IPS-18c (cell line): ENCODE results near the gene RAD23A.
A peak's percentile ranks its signal among the peaks of the same experiment; 100 is the strongest.
"Not testable (repeated sequence)": the region's sequence is repeated elsewhere in the genome, so short reads cannot be mapped to it uniquely, and the experiment has no call there.

ENCODE experiments used
- H3K4me3 ChIP-seq: 2 replicates; pipeline ENCODE4 v1.7.0; 2013; ENCODE audit warnings: low read depth, mild to moderate bottlenecking, low read length, moderate library complexity; ENCODE audit not compliant: insufficient read depth
- H3K9me3 ChIP-seq: one replicate; pipeline ENCODE4 v1.6.1; 2013; ENCODE audit warnings: mild to moderate bottlenecking, low read length, moderate library complexity; ENCODE audit not compliant: control insufficient read depth, insufficient read depth

RAD23A gene

DNA sequence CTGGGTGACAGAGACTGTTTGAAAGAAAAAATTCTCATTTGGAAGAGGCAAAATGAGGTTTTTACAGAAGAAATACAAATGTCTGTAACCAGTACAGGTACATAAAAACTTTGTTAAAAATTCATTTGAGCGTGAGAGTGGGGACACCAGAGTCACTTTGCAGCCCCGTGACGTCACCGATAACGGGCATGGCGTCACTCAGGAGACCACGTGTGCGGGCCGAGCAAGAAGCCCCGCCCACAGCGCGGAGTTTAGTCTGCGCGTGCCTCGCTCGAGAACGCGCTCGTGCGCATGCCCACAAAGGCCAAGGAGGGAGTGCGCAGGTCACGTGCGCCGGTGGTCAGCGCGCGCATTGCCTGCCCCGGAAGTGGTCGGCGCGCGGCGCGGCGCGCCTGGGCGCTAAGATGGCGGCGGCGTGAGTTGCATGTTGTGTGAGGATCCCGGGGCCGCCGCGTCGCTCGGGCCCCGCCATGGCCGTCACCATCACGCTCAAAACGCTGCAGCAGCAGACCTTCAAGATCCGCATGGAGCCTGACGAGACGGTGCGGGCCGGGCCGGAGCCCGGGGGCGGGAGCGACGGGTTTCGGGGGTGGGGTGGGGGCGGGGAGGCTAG lies at the start of gene RAD23A:
TSS of gene RAD23A (plus strand) at position 384 of the 613 bp plus-strand sequence. CDS start at position 471, 87 bp downstream.
- peak within 1 kb of the TSS; percentile 96 for H3K4me3 ChIP-seq
- no peaks in the 10 kb centered on the region for H3K9me3 ChIP-seq

DNA sequence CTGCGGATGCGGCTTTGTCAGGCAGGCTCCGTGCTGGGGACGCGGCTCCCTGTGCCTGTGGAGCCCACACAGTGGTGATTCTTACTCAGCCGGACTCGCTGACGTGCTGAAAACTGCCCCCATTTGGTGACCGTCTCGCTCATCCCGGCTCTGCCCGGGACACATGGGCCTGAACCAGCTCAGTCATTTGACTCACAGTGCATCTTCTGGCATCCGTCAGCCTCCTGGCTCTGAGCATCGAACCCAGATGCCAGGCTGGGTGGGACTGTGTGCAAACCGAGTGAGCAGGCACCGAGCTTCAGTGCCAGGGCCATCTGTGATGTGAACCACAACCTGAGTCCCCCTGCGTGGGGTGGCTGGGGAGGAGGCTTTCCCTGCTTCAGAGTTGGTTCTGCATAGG lies 49.2 kb upstream of the RAD23A start:
- no peaks in the 10 kb centered on the region for H3K9me3 ChIP-seq
- H3K4me3 ChIP-seq: no peak overlapping the region

DNA sequence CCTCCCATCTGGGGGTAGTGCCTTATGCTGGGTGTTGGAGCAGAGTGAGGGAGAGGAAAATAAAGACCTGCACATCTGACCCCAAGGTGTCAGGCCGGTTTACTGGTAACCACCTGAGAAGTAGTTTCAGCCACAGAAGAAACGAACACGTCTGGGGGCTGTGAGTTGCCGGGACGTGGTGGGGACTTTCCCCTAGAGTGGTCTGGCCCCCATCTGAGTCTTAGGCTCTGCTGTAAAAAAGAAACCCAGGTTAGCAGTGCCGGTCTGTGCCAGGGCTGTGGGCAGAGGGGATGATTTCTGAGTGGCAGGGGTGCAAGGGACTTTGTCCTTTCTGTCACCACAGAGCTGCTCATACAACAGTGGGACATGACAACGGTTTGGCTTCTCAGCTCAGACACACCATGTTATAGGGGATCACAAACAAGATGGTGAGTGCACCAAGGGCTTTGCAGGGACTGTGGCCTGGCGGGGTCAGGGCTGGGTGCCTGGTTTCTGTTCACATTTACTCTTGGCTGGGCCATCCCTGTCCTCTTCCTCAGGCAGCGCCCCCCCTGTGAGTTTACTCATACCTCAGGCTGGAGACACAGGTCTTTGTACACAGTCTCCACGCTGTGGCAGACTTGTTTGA lies 45.7 kb upstream of the RAD23A start:
- H3K9me3 ChIP-seq: no peaks in the 10 kb centered on the region
- H3K4me3 ChIP-seq: no peak overlapping the region

DNA sequence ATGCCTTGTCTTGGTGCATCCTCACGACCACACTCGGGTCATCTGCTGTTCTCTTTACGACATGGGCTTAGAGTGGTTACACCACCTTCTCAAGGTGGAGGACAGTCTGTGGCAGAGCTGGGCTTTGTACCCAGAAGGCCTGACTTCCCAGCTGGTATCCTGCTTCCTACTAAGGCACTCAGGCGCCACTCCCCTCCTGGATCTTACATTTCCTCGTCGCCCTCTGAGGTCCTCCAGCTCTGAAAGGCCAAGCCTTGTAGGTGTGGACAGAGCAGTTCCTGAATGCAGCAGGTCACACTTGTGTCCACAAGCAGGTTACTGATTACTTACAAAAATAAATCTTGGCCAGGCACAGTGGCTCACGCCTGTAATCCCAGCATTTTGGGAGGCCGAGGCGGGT lies 38.5 kb upstream of the RAD23A start:
- no peak overlapping the region for H3K4me3 ChIP-seq
- no peaks in the 10 kb centered on the region for H3K9me3 ChIP-seq

DNA sequence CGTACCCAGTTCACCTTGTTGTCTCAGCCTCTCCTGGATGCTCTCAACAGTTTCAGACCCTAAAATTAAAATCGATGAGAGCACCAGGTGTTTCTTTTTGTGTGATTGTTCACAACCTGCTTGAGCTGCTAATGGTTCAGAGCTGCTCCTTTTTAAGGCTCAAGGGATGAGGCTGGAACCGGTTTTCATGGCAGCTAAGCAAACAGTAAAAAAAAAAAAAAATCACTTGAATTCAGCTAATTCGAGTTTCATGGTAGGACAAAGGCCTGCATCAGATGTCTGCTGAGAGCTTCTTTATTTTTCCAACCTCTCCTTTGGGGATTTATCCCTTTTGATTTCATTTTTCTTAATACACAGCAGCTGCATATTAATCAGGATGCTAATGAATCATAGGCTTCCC lies 33.1 kb upstream of the RAD23A start:
- Histone ChIP-seq H3K4me3 (no peak overlapping the region), H3K9me3 (no peaks in the 10 kb centered on the region)

DNA sequence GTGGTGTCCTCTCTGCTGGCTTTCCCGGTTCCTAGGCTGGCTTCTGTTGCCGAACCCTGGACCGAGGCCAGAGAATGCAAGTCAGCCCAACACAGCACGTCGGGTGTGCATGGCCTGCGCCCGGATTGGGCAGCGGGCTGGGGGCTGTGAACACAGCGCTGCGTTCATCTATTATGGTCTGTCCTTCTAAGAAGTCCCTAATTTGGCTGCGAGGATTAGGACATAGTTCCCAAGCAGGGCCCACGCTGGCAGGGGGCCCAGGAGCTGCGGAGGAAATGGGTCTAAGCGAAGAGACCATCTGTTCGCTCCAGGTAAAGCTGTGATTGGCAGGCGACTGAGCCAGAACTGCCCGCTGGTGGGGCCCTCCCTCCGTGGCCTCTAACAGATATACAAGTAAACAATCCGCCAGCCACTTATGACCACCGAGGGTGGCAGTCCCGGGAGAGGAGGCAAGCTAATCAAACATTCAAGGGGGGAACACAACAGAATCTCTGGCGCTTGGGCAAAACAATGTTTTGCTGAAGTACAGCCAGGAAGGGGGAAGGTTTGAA lies 32.6 kb upstream of the RAD23A start:
- Histone ChIP-seq H3K4me3 (peak overlapping the region; percentile 31), H3K9me3 (peaks cover 2% of the 10 kb centered on the region)

DNA sequence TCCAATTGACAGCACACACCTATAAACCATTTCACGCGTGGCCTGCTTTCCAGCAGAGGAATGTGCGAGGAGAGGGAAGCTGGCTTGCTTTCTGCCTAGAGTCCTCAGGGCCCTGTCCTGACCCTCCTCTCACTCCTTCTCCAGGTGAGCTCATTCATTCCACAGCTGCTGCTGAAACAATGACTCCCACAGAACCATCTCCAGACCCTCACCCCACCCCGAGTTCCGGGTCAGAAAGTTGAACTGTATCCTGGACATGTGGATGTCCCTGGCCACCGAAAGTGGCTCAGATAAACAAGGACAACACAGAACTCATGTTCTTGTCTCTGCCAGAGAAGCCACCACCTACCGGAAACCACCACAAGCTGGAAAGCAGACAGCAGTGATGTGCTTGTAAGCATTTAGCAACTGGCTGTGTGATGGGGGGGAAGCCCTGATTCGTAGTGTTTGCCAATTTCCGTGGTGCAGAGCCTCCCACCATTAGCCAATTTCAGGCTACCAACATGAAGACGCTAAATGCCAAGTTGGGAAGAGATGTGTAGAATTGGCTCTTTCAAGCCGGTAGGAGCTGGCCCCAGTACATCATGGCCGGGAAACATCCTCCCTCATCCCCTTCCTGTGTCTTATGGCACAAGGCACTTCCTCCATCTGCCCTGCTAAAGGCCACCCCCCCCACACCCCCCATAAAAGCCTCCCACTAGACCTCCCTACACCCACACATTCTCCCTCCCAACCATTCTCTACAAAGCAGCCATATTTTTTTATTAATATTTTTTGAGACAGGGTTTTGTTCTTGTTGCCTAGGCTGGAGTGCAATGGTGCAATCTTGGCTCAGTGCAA lies 31.6 kb upstream of the RAD23A start:
- Histone ChIP-seq H3K4me3 (no peak overlapping the region), H3K9me3 (peaks cover 4% of the 10 kb centered on the region)

DNA sequence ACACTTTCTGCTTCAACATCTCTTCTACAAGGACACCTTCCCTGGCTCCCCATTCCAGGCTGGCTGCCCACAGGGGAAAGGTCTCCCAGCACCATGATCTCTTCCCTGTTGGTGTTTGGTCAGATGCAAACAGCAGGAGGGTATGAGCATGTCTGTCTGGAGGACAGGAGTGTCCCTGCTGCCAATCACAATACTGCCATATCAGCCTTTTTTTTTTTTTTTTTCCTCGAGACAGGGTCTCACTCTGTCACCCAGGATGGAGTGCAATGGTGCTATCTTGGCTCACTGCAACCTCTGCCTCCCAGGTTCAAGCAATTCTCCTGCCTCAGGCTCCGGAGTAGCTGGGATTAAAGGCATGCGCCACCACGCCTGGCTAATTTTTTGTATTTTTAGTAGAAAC lies 29.8 kb upstream of the RAD23A start:
- H3K4me3 ChIP-seq, H3K9me3 ChIP-seq: not testable (repeated sequence)

DNA sequence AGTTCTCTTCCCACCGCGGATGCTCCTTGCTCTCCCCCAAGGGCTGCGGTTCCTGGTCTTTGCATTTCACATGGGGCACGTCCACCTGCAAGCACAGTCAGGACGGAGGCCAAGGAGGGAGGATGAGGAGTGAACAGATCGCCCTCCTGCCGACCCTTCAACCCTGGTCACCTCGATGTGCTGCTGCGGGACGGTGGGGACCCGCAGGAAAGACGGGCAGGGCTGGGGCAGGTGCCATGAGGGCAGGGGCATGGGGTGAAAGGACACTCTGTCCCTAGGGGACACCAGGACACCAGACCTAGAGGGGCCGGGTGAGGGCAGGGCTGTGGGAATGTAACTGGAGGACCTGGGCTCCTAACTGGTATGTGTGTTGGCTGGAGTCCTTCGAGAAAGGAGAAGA lies 27.4 kb upstream of the RAD23A start:
- Histone ChIP-seq H3K4me3 (no peak overlapping the region), H3K9me3 (peaks cover 4% of the 10 kb centered on the region)

DNA sequence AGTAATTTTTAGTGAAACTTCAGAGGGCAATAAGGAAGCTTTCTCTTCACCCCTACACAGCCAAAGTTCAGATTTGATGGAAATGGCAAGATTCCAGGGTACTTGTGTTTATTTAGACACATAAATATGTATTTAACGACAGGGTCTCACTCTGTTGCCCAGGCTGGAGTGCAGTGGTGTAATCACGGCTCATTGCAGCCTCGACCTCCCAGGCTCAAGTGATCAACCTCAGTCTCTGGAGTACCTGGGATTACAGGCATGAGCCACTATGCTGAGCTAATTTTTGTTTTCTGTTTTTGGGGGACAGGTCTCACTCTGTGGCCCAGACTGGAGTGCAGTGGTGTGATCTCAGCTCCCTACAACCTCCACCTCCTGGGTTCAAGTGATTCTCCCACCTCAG lies 24.6 kb upstream of the RAD23A start:
- H3K4me3 ChIP-seq: no peak overlapping the region
- peaks cover 4% of the 10 kb centered on the region for H3K9me3 ChIP-seq

DNA sequence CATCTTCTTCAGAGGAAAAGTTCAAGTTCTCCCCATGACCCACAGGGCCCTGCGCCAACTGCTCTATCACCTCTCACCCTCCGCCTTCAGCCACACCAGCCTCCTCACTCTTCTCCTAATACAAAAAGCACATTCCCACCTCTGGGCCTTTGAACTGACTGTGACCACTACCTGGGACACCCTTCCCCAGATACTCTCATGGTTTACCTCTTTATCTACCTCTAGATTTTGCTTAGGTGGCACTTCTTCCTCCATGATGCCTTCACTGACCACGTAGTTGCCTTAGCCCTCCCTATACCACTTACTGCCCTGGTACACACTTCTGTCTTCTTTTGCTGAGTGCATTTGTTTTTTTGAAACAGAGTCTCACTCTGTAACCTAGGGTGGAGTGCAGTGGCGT lies 22.7 kb upstream of the RAD23A start:
- H3K4me3 ChIP-seq: no peak overlapping the region
- H3K9me3 ChIP-seq: peaks cover 3% of the 10 kb centered on the region

DNA sequence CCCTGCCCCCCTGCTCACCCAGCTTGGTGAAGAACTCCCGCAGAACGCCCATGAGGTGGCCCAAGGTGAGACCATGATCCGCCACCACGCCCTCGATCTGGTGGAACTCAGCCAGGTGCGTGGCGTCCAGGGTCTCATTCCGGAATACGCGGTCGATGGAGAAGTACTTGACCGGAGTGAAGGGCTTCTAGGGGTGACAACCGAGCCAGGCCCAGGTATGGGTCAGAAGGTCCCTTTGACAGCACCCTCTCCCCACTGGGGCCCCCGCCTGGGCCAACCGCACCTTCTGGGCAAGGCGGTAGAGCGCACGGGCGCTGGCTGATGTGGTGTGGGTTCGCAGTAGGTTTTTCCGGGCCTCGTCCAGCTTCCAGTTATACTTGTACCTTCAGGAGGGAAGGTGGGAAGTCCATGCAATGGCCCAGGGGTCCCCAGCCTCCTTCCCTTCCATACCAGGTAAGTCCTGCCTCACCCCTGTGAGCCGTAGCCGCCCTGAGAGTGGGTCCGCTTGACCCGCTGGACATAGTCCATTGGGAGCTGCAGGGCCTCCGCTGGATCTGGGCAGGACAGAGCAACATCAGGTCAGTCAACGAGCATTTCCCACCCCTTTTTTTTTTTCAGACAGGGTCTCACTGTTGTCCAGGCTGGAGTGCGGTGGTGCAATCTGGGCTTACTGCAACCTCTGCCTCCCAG lies 20.9 kb upstream of the RAD23A start:
- no peaks in the 10 kb centered on the region for H3K9me3 ChIP-seq
- H3K4me3 ChIP-seq: no peak overlapping the region

DNA sequence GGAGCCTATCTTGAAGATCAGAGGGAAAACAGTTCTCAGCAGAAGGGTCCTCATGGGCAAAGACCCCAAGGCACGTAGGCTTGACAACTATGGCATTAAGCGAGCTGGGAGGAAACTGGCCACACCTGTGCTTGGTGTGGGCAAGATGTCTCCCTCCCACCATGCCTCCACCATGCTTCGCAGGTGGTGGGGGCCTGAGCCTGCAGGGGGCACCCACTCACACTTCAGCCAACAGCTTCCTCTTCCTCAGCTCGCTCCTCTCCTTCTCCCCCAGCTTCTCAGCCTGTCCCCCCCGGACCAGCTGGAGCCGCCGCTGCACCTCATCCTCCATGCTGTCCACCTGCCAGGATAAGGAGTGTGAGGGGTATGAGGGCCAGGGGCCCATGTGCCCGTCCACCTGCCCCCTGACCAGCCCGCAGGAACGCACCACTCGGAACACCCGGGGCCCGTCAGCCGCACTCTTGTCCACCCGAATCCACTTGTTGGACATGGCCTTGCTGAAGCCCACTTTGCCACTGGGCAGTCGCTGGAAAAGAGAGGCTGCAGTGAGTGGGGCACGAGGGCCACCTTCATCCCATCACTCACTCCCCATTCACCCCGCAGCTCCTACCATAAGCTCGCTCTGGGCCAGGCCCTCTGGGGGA lies 15.5 kb upstream of the RAD23A start:
- Histone ChIP-seq H3K4me3 (no peak overlapping the region), H3K9me3 (no peaks in the 10 kb centered on the region)

DNA sequence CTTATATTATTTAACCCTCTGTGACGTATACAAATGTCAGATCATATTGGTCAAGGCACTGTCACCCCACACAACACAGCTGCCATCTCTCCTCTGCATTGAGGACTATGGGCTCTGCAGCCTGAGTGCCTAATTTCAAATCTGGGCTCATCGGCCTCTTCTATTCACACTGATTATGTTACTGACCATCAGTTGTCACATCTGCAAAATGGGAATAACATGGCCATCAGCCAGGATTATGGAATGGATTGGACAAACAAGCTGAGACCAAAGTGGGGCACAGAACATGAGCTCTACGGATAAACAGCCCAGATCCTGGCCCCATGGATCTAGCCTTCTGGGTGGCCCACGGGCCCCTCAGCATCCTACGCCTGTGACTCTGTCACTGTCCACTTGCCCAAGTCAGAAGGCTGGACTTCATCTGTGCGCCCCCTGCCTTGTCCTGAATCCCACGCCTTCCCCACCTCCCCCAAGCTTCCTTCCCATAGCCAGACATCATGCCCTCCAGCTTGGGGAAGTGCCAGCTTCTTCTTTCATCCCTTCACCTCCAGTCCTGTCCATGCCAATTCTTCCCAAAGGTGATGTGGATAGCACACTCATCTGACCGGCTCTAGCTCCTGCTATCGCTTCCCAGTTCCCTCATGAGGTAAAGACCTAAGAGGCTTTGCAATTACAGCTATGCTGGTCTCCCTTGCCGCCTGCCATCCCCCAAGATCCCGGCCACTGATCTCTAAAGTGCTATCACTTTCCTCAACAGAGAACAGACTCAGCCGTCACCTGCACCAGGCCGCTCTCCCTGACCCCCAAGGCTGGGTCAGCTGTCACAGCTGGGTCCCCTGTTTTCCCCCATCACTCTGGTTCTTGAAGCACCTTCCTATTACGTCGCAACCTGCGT lies 13.0 kb upstream of the RAD23A start:
- no peaks in the 10 kb centered on the region for H3K9me3 ChIP-seq
- H3K4me3 ChIP-seq: peak overlapping the region; percentile 100

DNA sequence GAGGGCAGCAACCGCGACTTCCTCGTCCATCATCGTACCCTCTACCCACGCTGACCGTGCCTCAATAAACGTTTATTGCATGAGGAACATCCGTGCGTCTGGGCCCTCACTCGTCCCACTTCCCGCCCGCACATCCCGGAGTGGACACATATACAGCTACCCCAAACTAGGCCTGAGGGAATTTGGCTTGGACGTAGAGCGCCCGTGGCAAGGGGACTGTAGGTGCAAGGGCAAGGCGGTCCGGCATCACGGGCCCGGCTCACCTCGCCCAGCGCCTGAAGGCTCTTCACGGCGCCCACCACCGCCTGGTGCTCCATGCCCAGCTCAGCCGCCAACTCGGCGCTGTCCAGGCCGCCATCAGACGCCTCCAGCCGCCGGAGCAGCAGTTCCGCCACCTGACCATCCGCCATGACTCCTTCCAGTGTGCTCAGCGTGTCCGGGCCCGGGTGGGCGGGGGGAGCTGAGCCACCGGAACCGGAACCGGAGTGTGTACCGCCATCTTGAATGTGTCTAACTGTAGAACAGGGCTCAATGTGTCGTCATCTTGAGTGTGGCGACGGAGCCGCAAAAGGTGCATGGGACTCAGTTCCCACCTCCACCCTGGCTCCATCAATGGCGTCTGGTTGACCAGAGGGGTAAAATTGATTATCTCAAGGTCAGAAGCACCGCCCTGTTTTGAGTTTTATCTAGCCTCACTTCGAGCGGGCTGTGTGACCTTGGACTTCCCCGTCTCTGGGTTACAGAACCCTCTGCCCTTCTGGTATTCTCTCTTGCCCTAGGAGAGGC lies 12.2 kb upstream of the RAD23A start, which contains the start of gene FARSA:
TSS of gene FARSA (minus strand) at position 425 of the 786 bp plus-strand sequence. CDS start at position 410, 15 bp downstream.
- Histone ChIP-seq H3K9me3 (no peaks in the 10 kb centered on the region), H3K4me3 (peak within 1 kb of the TSS; percentile 100)
